ENCODE data around the gene FLNB. TPM values are rescaled to one million over a fixed set of nuclear protein-coding genes. Genes with fewer than 3 reads are reported as not detected.
A peak's percentile ranks its signal among the peaks of the same experiment; 100 is the strongest.

FLNB gene
- total RNA-seq, 4 donors from 2014 or later: 61.9 to 114 (median 89.9) TPM

DNA sequence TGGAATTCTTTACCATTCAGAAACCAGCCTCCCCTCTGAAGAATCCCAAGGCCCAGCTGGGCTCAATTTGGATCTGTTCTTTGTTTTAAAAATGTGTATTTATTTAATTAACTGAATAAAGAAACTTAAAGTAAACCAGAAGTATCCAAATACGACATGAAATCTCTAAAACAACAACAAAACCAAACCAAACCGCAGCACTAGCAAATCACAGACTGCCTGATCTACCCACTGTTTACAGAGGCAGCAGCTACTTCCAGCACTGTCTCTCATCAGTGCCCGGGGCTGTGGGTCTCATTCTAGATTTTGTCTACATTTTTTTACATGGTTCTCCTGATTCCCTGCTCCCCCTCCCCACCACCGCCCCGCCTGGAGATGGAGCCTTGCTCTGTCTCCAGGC lies 2.3 kb downstream of the FLNB start:
- Histone ChIP-seq H3K9me3 (no peaks in the 10 kb centered on the region), H3K4me3 (peak overlapping the region; percentile 77 to 95 (median 86)), H3K4me1 (peaks cover 37 to 76% (median 69%) of the 10 kb centered on the region in 4 donors), H3K36me3 (no peaks in the 10 kb centered on the region), H3K27me3 (no peaks in the 10 kb centered on the region), H3K27ac (replicated peaks in 1 of 4) (peak overlapping the region; percentile 87 to 92 (median 88))
- TF ChIP-seq, protein P1, sequence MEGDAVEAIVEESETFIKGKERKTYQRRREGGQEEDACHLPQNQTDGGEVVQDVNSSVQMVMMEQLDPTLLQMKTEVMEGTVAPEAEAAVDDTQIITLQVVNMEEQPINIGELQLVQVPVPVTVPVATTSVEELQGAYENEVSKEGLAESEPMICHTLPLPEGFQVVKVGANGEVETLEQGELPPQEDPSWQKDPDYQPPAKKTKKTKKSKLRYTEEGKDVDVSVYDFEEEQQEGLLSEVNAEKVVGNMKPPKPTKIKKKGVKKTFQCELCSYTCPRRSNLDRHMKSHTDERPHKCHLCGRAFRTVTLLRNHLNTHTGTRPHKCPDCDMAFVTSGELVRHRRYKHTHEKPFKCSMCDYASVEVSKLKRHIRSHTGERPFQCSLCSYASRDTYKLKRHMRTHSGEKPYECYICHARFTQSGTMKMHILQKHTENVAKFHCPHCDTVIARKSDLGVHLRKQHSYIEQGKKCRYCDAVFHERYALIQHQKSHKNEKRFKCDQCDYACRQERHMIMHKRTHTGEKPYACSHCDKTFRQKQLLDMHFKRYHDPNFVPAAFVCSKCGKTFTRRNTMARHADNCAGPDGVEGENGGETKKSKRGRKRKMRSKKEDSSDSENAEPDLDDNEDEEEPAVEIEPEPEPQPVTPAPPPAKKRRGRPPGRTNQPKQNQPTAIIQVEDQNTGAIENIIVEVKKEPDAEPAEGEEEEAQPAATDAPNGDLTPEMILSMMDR (IDR thresholded peaks at IDR 0.05): no peak
- TF ChIP-seq EP300 (IDR thresholded peaks at IDR 0.05) (no peak), POLR2AphosphoS5 (IDR thresholded peaks at IDR 0.05) (no peak)
- intact Hi-C loops (cut with DNase I): loop anchor here (5.0 kb wide), 2 partner anchors 57 to 152 kb away; no protein-coding TSS in a partner anchor
- 65% methylated on average over 5 of the region's 5 CpGs for WGBS
- no peak for DNase-seq (ENCODE audit: extremely low spot score)

DNA sequence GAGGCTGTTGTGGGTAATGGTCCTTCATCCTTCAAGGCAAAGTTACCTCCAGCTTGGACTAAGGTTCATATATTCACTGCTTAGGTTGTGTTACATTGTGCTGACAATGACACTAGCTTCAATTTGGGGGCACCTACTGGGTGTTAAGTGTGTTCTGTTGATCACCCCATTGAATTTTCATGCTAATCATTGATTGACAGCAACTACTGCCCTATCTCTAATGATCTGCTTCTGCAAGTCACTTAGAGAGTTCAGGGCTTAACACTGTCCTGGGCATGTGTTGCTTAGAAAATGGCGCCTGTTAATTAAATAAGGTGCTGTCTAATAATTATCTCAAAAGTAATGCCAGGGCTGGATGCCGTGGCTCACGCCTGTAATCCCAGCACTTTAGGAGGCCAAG lies 3.4 kb downstream of the FLNB start:
- Histone ChIP-seq H3K36me3 (no peaks in the 10 kb centered on the region), H3K27ac (replicated peaks in 1 of 4) (peak overlapping the region; percentile 87 to 92 (median 88)), H3K4me3 (peak overlapping the region; percentile 77 to 95 (median 86)), H3K9me3 (no peaks in the 10 kb centered on the region), H3K27me3 (no peaks in the 10 kb centered on the region), H3K4me1 (peaks cover 37 to 85% (median 78%) of the 10 kb centered on the region in 4 donors)
- TF ChIP-seq, protein P1 (IDR thresholded peaks at IDR 0.05): no peak
- no peak for TF ChIP-seq POLR2AphosphoS5 (IDR thresholded peaks at IDR 0.05)
- TF ChIP-seq POLR2A (IDR thresholded peaks at IDR 0.05; ENCODE audit: low read depth): no peak
- TF ChIP-seq EP300 (IDR thresholded peaks at IDR 0.05): no peak
- no peak for DNase-seq (ENCODE audit: extremely low spot score)
- WGBS: 51% methylated on average over 3 of the region's 3 CpGs
- intact Hi-C loops (cut with DNase I): loop anchor here (5.0 kb wide), 2 partner anchors 56 to 151 kb away; no protein-coding TSS in a partner anchor

DNA sequence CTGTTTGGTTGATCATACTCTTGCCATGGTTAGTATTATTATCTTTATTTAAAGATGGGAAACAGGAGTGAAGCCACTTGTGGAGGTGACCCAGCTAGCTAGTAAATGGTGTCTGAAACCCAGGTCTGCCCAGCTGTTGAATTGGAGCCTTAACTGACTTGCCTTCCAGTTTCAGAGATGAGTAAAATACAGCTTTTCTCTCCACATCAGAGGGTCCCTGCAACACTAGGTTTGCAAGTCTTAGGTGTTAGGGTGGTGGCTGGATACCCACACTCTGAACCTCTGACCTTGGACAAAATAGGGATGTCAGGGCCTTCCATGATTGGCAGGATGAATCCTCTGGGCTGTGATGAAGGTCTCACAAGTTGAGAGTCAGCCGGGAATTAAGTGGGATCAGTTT lies 4.1 kb downstream of the FLNB start:
- no peaks in the 10 kb centered on the region for H3K36me3 ChIP-seq
- WGBS: 78% methylated on average over 1 of the region's 1 CpG

DNA sequence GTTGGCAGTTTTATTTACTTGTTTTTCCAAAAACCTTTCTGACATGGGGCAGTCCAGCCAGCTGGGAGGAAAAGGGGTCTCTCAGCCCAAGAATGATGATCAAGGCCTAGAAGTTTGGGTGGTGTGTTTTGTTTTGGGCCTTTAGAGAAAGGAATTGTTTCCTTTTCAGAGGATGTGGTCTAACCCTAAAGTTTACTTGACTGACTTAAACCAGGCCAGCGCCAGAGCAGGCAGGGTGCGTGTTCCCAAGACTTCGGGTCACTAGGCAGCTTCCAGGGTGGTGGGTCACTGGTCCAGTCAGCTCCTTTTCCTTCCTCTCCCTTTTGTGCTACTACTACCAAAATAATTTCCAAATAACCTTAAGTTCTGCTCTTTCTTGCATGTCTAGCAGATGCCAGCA lies 4.9 kb downstream of the FLNB start:
- Histone ChIP-seq H3K9me3 (no peaks in the 10 kb centered on the region), H3K27me3 (no peaks in the 10 kb centered on the region), H3K36me3 (no peaks in the 10 kb centered on the region), H3K4me1 (peaks cover 43 to 94% (median 89%) of the 10 kb centered on the region in 4 donors), H3K4me3 (no peak overlapping the region), H3K27ac (replicated peaks in 1 of 4) (peak overlapping the region; percentile 87 to 92 (median 88))
- 80% methylated on average over 3 of the region's 3 CpGs for WGBS
- TF ChIP-seq, protein P1 (IDR thresholded peaks at IDR 0.05): no peak
- TF ChIP-seq POLR2AphosphoS5 (IDR thresholded peaks at IDR 0.05) (no peak), POLR2A (IDR thresholded peaks at IDR 0.05; ENCODE audit: low read depth) (no peak), EP300 (IDR thresholded peaks at IDR 0.05) (no peak)
- no peak for DNase-seq (ENCODE audit: extremely low spot score)
- intact Hi-C loops (cut with DNase I): loop anchor here (5.0 kb wide), 2 partner anchors 54 to 149 kb away; no protein-coding TSS in a partner anchor

More for the DNA sequence above, 4.1 kb downstream of the FLNB start:
- TF ChIP-seq EP300 (IDR thresholded peaks at IDR 0.05) (no peak), POLR2AphosphoS5 (IDR thresholded peaks at IDR 0.05) (no peak), POLR2A (IDR thresholded peaks at IDR 0.05; ENCODE audit: low read depth) (no peak)
- TF ChIP-seq, protein P1 (IDR thresholded peaks at IDR 0.05): no peak
- Histone ChIP-seq H3K27ac (replicated peaks in 1 of 4) (peak overlapping the region; percentile 87 to 92 (median 88)), H3K27me3 (no peaks in the 10 kb centered on the region), H3K4me1 (peaks cover 37 to 92% (median 85%) of the 10 kb centered on the region in 4 donors), H3K4me3 (no peak overlapping the region), H3K9me3 (no peaks in the 10 kb centered on the region)
- intact Hi-C loops (cut with DNase I): loop anchor here (5.0 kb wide), 2 partner anchors 55 to 150 kb away; no protein-coding TSS in a partner anchor
- DNase-seq (ENCODE audit: extremely low spot score): no peak

Data from esophagus muscularis mucosa (tissue), 4 donors.